HL-60/S4 treated with retinoic acid at 250 ng/mL for 4 days and 3 days (cell line): Measurements from ENCODE around the gene MAP3K5.
"Not testable (repeated sequence)": the region's sequence is repeated elsewhere in the genome, so short reads cannot be mapped to it uniquely, and the experiment has no call there.

Experiments used
- in situ Hi-C: fragments of 300-500 bp; cut with MboI; formaldehyde crosslinking; loops from 2 replicates; pipeline ENCODE4 v1.7.0; 2022; ENCODE audit warnings: low sequenced_read_pairs

The MAP3K5 gene

DNA sequence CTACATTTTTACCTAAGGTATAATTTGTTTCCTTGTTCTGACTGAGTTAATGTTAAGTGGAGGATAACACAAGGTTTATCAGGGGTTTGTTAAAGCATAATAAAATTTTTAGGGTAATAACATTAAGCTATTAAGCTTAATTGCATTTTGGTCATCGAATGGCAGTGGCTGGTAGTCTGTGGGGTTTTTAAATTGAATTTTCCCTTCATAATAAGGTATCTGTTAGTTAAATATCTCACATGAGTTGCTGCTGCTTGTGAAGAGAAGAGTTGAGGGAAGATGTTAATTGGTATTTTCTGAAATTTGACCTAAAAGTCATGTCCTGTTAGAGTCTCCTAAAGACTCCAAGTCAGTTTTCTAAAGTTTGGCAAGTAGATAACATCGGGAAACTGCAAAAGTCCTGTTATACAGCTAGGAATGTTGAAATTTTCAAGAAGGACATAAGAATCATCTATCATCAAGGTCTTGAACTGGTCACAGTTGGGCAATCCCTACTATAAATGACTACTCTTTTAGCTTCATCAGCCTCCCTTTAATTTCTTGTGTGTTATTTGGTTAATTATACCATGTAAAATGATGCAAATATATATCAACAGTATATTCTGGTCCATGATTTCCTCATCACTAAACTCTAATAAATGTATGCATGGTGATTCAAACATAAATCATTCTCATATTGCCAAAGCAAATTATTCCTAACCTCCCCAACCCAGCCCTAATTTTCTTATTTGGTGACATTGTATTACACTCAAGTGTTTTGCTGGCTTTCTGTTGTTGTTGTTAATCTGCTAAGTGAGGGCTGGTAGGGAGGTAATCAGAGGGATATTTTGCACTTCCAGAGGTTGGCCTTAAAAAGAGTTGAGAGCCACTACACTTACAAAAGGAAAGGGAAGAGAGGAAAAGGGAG lies 64.0 kb downstream of the MAP3K5 start:
- in situ Hi-C loops: no loop called here

DNA sequence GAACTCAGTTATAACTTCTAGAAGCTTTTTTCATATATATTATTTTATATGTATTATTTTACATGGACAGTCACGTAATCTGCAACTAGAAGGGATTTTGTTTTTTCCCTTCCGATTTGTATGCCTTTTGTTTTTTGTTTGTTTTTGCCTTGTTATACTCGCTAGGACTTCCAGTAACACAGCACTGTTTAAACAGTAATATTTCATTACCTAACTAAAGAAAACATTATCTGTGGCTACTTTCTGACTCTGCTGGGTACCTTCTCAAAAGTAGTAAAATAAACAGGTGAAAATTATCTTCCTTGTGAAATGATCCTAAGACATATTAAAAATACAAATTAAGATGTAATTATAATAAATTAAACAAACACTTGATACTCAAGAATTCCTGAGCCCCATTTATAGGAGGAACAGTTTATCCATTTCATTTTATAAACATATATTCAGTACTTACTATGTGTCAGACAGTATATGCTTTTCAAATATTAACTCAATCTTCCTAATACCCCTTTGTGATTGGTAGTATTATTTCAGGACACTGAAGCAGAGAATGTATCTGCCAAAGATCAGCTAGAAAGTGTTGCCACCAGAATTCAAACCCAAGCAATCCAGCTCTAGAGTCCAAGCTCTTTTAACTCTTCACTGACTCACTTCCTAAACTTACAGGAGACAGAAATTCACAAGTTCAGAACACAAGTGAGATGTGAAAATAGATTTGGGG lies 65.3 kb downstream of the MAP3K5 start:
- in situ Hi-C loops: no loop called here

DNA sequence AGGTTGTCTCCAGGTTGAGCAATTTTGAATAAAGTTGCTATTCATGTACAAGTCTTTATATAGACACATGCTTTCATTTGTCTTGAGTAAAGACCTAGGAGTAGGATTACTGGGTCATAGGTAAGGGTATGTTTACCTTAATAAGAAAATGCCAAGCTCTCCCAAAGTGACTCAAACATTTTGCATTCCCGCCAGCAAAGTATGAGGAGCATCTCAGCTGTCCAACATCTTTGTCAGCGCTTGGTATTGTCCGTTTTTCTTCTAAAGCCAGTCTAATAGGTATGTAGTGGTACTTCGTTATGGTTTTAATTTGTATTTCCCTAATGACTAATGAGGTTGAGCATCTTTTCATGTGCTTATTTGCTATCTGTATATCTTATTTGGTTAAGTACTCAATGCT lies 67.2 kb downstream of the MAP3K5 start:
- in situ Hi-C loops: no loop called here

DNA sequence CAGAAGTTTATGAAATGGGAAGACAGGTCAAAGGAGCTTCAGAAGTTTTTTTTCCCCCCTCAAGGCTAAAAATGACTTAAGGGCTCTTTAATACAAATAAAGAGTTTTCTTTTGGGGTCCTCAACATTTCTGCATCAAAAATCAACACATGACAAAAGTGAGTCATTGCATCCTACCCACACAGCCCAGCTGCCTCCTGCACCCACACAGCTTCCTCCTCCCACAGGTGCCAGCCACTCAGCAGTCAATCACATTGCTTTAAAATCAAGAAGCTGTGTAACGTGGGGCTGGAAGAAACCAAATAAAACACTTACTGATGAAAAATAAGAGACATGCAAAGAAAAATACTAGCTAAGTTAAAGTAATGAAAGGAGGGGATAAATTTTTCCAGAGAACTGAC lies 68.5 kb downstream of the MAP3K5 start:
- in situ Hi-C loops: no loop called here

DNA sequence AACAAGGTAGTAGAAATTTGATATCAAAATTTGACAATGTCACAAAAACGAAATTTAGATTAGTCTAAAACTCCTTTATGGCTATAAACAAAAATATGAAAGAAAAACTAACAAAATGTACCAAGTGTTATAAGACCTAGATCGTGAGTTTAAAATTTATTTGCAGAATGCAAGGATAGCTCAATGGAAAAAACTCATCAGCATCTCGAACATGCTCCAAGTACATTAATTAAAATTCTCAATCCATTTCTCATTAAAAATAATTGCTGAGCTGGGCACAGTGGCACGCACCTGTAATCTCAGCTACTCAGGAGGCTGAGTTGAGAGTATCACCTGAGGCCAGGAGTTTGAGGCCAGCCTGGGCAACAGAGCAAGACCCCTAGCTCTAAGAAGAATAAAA lies 70.8 kb downstream of the MAP3K5 start:
- in situ Hi-C loops: no loop called here

DNA sequence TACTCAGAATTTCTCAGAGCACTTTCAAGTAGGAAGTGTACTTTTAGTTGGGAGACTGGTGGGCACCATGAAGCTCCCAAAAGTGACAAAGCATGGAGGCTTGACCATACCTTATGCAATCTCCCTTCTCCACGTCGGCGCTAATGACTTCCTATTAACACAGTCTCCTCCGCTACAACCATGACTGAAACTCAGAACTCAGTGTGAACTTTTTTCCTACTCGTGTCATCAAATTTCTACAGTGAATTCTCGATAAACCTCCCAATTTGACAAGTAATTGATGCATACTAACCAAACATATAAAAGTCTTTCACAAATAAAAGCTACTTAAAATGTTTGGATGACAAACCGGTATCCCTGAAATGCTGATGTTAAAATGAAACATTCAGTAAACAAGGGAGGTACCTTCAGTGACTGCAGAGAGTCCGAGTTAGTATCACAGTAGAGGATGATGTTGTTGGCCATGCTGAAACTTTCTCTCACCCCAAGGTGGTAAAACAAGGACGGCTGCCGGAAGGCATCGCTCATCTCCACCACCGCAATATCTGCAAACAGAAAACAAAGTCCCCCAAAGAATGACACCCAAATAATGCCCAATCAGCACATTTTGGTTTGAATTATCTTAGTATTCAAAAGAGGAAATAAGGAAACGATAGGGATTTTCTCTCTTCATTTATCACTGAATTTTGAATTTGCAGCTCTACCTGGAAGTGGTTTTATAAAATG lies 72.1 kb downstream of the MAP3K5 start:
- in situ Hi-C loops: no loop called here

DNA sequence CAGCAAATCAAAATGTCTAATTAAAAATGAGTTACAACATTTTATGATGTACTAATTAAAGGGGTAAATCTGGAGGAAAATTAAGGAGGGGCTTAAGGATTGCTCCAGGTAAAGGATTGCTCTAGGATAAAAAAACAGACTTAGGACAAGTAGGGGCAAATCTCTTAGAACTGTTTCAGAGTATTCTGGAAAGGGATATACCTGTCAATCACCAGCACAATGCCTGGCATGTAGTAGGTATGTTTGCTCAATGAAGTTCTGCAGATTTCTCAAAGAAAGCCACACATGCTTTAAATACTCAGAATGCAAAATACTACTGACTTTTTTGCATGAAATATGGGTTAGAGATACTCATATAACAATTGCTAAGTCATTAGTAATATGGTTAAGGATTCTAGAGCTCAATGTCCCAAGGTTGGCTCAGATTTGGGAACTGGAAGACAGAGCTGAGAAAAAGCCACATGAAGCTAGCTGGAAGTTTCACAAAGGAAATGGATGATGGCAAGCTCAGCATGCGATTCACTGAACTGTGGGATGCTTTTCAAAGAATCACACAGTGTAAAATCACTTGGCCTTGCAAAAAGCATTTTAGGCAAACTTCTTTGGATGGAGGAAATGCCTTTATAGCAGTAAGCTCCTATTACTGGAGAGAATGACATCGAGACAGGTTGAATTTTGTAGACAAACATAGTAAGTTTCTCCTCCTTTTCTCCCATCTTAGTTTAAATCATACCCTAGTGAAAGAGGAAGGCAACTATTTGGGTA lies 72.8 kb downstream of the MAP3K5 start:
- in situ Hi-C loops: no loop called here

DNA sequence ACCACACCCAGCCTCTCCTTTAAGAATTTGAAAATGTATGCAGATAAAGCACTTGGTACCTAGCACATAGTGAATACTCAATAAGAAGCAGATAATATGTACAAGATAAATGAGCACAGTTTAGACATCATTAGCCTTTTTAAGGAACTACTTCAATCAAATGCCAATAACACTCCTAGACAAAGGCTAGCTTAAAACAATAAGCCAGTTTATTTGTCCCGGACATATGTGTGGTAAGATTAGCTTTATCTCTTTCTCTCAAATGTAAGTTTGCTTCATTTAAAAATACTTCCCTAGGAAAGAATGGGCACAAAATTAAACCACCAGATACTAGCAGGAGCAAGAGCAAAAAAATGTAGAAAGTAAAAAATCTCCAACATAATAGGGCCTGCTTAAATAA lies 73.8 kb downstream of the MAP3K5 start:
- in situ Hi-C loops: no loop called here

DNA sequence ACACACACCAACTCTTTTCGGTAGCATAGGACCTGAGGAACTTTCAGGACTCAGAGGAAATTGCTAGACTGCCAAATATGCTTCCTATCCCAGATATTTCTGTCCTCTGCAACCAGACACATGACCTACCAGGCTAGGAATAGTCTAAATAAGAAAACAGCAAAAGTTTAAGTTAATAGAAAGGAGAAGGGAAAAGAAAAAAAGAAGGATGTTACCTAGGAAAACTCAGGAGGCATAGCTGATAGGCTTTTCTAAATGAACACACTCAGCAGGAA lies 74.6 kb downstream of the MAP3K5 start:
- in situ Hi-C loops: no loop called here

DNA sequence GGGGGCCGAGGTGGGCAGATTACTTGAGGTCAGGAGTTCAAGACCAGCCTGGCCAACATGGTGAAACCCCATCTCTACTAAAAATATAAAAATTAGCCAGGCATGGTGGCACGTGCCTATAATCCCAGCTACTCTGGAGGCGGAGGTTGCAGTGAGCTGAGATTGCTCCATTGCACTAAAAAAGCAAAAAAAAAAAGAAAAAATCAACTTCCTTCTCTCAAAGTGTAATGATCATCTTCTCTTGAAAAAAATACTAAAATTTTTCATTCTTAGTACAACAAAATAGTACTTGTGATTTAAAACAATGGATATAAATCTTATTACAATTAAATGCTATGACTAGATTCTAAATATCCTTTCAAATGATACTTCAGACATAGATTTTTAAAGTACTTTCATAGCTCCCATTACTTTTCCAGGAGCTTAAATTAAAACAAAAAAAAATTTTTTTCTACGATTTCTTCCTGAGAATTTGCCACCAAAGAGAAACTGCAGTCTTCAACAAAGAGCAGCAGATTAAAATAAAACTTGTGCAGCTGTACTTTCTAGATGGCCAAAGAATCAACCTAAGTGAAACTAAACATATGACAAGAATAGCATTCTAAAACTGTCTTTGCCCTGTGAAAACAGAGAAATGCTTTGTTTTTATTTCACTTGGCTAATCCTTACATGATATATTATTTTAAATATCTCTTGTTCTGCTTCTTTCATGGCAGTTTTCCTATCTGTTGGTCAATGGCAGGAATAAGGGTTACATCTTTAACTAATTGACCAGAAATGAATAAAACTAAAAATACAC lies 75.2 kb downstream of the MAP3K5 start:
- in situ Hi-C loops: no loop called here

DNA sequence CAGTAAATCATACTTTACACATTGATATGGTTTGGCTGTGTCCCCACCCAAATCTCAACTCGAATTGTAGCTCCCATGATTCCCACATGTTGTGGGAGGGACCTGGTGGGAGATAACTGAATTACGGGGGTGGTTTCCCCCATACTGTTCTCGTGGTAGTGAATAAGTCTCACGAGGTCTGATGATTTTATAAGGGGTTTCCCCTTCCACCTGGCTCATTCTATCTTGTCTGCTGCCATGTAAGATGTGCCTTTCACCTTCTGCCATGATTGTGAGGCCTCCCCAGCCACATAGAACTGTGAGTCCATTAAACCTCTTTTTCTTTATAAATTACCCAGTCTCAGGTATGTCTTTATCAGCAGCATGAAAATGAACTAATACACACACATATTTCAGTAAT lies 79.6 kb downstream of the MAP3K5 start:
- in situ Hi-C loops: not testable (repeated sequence)

DNA sequence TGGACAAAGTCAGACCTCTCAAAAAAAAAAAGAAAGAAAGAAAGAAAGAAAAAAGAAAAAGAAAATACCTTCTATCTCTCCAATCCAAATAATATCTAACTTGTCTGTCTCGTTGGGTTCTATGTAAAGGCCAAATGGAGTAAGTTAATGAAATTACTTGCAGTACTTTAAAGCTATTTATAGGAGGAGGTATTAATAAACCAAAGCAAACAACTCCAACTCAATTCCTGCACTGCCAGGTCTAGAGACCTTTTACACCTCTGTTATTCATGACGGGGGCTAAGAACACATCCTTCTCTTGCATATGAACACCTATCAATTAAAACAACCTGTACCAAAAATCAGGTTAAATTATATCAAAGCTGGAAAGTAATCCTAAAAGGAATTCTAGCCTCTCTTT lies 80.6 kb downstream of the MAP3K5 start:
- in situ Hi-C loops: no loop called here

DNA sequence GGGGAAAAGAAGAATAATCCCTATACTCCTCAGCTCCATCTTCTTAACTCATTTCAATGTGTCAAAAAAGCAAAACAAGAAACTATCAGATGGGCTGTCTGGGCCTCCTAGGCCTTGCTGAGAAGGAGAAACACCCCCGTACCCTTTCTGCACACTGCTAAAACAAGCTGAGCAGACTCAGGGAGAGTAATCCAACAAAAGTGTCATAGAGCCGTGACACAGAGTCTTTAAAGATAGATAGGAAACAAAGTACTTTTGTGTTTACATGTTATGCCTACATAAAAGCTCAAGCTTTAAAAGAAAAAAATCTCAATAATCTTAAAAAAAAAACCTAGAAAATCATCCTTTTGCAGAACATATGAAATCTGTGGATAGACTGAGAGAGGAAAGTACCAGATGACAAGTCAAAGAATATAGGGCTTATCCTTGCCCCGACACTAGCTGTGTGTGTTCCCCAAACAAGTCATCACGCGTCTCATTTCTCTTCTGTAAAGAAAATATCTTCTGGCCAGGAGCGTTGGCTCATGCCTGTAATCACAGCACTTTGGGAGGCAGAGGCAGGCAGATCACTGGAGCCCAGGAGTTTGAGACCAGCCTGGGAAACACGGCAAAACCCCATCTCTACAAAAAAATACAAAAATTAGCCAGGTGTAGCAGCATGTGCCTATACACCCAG lies 81.3 kb downstream of the MAP3K5 start:
- in situ Hi-C loops: no loop called here

DNA sequence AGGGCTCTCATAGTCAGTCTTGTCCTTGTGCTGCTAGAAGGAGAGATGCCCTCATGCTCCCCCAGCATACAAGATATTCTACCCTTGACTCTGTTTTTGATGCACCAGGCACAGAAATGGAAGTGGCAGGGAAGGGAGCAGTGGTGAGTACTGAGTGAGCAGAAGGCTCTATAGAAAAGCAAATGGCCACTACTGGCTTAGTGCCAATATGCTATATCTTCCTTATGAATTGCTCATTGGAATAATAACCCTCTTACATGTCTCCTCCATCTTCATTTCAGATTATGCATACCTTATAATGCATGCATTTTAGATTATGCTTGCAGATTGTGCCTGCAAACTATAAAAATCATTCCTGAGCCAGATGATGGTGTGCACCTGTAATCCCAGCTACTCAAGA lies 82.8 kb downstream of the MAP3K5 start:
- in situ Hi-C loops: no loop called here

DNA sequence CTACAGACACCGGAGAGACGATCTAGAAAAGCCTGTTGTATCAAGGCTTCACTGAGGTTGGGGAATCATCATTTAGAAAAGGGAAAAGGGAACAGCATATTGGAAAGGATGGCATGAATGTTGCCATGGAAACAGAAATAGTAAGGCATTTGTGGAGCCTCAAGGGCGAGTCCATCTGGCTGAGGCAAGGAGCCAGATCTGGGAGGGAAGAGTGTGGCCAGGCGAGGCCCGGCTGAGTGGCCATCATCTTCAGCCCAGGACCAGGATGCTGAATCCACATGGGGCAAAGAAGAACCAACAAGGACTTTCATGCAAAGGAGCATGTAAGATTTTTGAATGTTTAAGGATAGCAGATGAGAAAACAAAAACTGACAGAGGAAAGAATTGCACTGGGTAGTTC lies 85.8 kb downstream of the MAP3K5 start:
- in situ Hi-C loops: no loop called here

DNA sequence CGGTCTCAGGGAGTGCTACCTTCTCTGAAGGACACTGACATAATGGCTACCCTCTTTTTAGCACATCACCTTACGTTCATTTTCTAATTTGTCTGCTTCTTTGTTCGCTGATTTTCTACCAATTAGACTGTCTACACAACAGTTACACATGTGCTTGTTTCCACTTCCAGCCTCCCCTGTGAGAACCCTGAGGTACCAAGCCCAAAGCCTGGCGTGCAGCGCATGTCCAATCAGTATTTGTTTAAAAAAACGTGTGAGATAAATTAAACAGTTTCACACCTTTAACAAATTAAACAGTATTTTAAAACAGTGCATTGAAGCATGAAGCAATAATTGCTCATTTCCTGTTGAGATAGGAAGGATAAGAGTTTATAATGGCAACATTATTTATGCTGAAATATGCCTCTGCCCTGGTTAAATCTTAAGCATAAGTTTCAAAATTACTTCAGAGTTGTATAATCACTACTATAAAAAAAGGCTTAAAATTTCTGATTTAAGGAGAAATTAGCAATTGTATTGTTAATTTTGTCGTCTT lies 88.9 kb downstream of the MAP3K5 start:
- in situ Hi-C loops: no loop called here

DNA sequence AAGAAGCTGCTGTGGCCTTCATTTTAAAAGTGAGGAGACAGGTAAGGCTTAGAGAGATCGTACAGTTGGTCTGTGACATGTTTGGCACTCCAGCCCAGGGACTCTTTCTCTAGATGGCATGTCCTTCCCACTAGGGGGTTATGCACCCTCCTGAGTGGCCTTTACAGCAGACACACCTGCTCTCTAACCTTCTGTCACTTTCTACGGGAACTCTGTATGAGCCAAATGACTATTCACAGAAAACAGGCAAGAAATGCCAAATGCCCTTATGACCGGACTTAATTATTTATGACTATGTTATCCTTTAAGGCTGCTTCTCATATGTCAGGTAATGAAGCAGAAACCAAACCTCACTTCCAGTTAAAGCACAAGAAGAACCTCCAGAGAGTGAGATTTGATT lies 91.2 kb downstream of the MAP3K5 start:
- in situ Hi-C loops: no loop called here

DNA sequence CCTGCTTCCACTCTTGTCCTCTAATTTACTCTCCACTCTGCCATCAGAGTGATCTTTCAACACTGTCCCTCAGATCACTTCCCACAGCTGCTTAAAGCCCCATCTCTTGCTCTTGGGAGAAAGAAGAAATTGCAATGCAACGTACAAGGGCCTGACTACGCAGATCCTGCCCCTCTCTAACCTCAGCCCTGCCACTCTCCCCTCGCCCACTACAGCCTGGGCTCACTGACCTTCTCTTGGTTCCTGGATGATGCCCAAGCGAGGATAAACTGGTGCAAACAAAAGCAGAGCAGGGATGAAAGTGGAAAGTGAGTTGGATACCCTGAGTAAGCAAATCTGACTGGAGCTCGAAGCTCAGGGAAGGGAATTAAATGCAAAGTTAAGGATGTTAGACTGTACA lies 92.9 kb downstream of the MAP3K5 start:
- in situ Hi-C loops: no loop called here

DNA sequence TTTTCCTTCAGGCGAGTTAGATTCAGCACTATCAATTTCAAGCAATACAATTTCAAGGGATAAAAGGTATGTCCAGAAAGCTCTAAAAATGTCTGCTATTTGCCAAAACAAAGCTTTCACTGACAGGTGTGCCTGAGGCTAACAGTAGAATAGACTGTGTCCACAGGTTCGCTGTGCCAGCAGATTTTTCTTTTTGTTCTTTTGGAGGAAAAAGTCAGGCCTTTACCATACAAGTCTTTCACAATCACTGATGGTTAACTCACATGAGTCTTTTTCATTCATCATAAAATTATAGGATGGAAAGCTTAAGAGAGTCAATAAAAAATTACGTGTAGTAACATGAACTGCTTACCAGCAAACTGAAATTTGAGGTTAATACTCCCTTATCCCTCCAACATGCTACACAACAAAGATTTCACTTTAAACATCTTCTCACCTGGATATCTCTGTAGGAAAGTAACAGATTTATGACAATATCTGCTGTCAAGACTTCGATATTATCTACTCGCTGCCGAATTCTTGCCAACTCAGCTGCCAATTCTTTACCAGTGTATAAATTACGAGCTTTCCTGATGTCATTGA lies 95.4 kb downstream of the MAP3K5 start:
- in situ Hi-C loops: no loop called here
